Measurements from ENCODE around the gene TNKS1BP1.
"Not testable (repeated sequence)": the region's sequence is repeated elsewhere in the genome, so short reads cannot be mapped to it uniquely, and the experiment has no call there.

TNKS1BP1 gene

DNA sequence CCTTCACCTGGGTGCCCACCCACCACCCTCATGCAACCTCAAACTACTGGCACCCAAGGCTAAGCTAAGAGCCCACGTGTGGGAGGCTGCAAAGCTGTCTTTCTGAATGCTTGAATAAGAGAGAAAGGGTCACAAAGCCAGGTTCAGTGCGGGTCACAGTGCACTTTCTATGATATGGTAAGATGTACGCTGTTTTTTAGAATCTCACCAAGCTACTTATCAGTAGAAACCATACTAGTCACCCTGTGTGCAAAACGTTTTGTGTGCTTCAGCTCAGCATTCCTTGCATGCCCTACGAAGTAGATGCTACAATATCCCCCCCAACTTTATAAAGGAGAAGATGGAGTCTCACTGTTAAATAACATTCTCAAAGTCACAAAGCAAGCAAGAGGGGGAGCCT is 28.3 kb upstream of the TNKS1BP1 start:
- no peak for DNase-seq (ENCODE audit: low read depth)

DNA sequence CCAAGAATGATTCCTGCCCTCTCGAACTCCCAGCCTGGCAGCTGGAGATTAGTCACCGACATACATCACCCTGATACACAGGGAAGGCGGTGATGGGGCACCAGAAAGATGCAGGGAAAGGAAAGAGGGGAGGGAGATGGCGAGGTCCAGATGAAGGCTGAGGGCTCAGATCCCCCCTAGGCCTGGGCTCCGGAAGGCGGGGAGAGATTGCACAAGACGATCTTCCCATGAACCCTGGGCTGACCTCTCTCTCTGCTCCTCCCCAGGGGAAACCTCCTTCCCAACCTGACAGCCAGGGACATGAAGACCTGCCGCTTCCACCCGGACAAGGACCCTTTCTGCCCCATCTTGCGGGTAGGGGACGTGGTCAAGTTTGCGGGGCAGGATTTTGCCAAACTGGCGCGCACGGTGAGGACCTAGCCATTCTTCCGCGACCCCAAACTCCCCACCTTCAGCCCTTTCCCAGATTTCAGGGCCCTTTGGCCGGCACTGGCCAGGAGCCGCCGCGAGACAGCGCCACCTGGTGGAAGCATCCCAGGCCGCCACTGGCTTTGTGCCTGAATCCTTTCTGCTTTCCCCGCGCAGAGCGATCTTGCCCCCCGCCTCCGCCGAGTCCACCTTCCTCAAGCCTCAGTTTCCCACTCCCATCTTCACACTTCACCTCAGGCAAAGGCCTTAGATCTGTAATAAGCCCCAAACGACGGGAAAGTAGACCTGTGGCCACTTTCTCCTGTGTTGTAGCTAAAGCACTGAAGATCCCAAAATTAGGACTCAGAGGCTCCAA is 24.9 kb upstream of the TNKS1BP1 start:
- peak; percentile 48 for DNase-seq (ENCODE audit: low read depth)

DNA sequence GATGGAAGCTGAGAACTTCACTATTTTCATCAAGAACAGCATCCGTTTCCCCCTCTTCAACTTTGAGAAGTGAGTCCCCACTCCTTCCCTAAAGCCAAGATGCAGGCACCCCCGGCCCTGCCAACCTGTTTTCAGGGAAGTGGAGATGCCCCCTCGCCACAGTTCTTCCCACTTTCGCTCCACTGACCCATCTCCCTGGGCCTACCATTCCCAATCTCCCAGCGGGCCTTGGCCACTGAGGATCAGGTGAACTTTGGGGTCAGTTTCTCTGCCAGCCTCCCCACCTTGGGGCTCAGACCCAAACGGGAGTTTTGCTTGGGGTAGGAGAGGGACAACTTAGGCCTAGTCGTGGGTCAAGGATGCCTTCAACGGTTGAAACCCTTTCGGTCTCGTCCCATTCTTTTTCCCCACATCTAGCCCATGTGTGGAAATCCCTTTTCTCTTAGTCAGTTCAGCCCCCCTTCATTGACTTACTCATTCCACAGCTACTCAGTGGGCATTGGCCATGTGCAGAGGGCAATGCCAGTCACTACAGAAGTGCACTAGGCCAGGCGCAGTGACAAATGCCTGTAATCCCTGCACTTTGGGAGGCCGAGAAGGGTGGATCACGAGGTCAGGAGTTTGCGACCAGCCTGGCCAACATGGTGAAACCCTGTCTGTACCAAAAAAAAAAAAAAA is 24.0 kb upstream of the TNKS1BP1 start:
- DNase-seq (ENCODE audit: low read depth): no peak

DNA sequence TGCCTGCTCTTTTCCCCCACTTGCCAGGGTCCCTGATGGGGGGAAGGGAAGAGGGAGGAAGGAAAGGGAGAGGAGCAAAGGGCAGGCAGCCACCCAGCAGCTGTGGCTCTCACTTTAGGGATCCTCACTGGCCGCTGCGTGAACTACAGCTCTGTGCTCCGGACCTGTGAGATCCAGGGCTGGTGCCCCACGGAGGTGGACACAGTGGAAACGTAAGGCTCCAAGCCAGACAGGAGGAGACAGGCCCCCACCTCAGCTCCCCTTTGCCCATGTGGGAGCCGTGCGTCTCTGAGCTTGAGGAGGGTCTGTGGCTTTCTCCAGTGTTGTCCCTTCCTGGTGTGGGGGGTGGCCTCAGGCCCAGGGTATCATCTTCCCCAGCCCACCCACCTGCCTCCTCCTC is 23.3 kb upstream of the TNKS1BP1 start:
- no peak for DNase-seq (ENCODE audit: low read depth)

DNA sequence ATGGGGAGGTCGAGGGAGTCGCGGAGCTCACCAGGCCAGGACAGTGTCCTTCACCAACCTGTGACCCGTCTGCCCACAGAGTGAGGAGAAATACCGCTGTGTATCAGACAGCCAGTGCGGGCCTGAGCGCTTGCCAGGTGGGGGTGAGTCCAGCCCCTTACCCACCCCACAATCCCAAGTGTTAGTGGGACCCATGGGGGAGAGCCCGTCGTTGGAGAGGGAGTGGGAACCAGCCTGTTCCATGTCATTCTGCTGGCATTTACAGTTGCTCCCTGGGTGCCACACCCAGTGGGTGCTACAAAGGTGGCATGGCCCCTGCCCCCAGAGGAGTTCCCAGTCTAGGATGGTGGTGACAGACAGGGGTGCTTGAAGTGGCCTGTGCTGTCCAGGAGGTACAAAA is 22.6 kb upstream of the TNKS1BP1 start:
- DNase-seq (ENCODE audit: low read depth): no peak

DNA sequence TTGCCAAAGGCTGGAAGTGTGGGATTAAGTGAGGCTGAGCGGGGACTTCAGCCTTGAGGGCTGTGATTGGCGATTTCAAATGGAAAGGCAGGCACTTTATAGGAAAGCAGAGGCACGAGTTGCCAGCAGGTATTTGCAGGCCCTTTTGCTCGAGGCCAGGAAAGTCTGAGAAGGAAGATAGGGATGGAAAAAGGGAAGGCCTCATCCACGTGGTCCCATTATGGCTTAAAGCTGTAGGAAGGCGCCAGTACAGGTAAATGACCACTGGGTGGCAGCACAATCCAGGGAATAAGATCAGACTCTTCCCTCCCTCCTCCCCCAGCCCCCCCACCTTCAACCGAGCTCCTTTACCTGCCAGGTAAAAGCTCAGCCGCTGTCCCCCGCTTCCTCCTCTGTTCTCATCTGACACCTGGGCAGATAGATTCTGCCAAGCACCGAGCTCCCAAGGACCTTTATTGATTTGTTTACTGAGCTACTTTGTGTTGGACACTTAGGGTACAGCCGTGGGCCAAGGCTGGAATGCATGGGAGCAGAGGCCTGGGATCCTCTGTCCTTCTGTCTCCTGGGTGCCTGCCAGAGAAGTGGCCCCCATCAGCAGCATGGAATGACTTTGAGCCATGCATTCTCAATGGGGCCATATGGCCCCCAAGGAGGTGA is 20.9 kb upstream of the TNKS1BP1 start:
- peak; percentile 57 for DNase-seq (ENCODE audit: low read depth)

DNA sequence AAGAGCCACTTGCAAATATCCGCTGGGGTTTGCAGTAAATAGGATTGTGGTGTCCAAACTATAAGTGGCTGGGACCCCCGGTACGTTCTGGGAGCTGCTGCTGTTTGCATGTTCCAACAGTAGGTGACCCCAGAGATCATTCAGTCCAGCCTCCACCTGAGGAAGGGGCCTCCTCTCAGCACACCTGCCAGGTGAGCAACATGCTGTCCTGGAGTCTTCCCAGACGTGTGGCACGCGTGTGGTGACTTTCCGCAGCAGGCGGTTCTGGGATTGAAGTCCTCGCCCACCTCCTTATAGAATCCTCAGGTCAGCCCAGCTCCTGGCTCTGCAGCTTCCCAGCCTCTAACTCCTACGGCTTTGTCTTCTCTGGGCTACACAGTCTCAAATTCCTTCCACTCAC is 20.1 kb upstream of the TNKS1BP1 start:
- no peak for DNase-seq (ENCODE audit: low read depth)

DNA sequence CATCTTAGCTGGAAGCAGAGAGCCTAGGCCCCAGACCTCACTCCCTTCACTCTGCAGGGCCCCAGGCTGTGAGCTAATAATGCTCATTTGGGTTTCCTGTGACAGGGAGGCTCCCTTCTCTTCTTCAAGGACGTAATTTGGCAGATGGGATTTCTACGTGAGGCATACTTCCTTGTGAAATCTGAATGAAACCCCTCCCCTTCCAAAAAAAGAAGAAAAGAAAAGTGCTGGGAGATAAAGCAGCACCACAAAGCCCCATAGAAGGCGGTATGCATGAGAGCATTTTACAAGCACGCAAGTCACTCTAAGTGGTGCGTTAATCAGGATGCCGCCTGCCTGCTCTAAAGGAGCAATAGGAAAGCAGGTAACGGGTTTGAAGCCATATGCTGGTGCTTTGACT is 19.1 kb upstream of the TNKS1BP1 start:
- no peak for DNase-seq (ENCODE audit: low read depth)

DNA sequence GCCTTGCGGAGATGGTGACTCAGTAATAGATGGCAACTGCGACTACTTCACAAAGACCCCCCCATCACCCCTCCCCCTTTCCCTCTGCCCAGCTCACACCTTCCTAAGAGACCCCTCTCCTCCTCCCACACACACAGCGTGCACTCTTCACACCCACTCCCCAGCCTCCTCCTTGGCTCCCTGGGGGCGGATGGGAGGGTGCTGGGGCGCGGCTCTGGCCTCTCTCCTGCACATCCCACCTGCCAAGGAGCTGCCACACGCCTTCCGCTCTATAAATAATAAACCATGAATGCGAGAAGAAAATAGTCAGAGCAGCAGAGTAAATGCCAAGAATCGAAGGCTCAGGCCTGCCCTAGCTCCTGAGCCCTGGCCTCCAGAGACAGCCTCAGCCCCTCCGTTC is 17.9 kb upstream of the TNKS1BP1 start:
- no peak for DNase-seq (ENCODE audit: low read depth)

DNA sequence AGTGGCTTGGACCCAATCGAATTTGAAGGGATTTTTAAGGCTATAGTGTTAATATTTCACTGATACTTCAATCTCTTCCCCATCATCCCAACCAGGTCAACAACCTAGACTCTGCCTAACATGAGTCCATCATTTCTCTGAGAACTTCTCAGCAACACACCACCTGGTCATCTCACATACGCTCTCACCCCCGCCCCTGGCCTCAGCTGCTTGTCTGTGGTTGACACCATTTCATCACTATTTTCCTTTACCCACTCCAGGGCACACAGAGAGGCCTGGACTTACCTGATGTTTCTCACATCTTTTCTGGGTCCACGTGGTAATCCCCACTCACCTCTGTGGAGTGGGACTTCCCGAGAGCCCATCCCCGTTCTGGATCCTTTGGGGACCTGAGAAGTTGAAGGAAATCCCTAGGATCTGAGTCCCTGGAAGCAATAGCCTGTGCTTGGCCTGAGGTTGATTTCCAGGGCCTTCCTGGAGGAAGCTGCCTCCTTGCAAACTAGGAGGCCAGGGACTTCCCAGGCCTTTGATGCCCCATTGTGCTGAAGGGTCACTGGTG is 16.6 kb upstream of the TNKS1BP1 start:
- no peak for DNase-seq (ENCODE audit: low read depth)

DNA sequence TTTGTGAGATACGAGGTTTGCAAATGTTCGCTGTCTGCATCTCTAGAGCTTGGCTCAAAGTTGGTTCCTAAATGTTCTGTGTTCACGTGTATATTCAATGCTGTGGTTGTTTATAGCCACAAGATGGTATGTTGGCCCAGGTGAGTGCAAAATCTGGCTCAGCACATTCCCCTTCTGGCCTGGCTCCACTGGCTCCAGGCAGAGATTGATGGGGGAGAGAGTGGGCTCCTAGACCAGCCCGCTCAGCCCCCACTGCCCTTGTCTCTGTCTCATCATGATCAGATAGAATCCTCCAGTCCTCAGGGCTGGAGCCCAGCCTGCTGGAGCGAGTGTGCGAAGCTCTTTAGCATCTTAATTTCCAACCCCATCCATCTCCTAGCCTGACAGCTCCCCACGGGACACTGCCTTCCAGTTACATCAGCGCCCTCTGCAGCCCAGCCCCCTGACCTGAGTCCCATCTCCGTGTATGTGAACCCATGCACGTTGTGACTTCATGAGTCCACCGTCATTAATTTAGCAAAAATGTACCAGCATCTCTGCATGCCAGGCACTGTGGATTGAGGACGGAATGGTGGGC is 15.4 kb upstream of the TNKS1BP1 start:
- DNase-seq (ENCODE audit: low read depth): no peak

DNA sequence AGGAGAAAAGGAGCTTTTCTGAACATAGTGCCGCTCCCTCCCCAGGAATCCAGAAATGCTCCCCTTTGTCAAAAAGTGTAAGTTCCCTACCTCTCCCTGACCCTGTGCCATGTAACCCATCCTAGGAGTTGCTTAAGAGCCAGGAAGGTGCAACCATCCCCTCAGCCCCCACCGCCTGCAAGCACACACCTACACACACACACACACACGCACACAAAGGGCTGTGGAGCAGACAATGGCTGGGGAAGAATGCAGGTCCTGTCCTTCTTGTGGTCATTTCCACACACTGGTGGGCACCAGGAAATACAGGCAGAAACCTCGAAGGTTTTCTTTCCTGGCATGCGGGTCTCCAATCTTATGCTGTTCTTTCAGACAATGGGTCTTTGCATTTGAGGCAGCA is 14.6 kb upstream of the TNKS1BP1 start:
- no peak for DNase-seq (ENCODE audit: low read depth)

DNA sequence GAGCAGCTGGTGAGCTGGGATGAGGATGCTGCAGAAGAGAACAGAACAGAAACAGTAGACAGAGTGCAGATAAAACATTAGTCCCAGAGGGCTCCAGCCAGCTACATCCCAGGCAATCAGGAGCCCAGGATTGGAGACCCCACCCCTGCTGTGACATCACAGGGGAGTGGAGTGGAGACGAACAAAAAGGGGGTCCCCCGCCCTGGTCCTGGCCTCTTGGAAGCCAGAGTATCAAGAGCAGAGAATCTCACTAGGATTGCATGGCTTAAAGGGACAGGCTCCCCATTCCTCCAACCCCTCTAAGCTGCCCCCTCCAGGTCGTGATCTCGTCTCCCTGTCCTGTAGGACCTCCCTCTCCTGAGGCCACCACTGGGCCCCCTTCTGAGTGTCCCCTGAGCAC is 13.4 kb upstream of the TNKS1BP1 start, which contains the start of gene P2RX3:
TSS of gene P2RX3 (plus strand) at position 211 of the 400 bp plus-strand sequence. CDS start 199 bp downstream, outside the sequence.
- DNase-seq (ENCODE audit: low read depth): no peak

DNA sequence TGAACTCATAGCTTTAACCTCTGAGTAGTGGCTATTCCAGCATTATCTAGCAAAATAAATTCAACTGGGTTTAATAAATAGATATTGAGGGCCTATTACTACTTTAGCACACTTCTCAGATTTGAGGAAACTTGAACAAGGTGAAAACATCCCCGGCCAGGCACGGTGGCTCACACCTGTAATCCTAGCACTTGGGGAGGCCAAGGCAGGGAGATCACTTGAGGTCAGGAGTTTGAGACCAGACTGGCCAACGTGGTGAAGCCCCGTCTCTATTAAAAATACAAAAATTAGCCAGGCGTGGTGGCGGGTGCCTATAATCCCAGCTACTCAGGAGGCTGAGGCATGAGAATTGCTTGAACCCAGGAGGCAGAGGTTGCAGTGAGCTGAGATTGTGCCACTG is 12.1 kb upstream of the TNKS1BP1 start:
- not testable (repeated sequence) for DNase-seq (ENCODE audit: low read depth)

DNA sequence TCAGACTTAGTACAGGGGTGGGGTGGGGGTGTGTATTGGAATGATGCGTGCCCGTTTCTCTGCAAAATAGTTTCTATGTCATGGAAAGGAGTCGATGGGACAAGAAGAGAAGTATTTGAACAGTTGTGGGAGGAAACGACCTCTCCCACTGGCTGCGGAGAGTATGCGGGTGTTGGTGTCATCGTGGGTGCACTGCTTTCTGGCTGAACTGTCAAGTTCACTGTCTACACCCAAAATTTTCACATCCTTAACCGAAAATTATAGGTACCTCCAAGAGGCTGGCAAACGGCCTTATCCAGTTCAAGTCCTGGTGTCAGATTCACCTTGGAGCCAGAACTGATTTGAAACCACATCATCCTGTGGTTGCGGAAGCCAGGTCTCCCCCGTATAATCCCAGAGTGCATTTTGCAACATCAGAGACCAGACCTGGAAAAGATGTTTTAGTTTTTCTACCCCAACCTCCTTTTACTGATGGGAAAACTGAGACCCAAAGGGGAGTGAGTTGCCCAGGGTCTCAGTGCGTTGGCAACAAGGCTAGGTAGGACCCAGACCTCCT is 11.4 kb upstream of the TNKS1BP1 start:
- DNase-seq (ENCODE audit: low read depth): no peak

DNA sequence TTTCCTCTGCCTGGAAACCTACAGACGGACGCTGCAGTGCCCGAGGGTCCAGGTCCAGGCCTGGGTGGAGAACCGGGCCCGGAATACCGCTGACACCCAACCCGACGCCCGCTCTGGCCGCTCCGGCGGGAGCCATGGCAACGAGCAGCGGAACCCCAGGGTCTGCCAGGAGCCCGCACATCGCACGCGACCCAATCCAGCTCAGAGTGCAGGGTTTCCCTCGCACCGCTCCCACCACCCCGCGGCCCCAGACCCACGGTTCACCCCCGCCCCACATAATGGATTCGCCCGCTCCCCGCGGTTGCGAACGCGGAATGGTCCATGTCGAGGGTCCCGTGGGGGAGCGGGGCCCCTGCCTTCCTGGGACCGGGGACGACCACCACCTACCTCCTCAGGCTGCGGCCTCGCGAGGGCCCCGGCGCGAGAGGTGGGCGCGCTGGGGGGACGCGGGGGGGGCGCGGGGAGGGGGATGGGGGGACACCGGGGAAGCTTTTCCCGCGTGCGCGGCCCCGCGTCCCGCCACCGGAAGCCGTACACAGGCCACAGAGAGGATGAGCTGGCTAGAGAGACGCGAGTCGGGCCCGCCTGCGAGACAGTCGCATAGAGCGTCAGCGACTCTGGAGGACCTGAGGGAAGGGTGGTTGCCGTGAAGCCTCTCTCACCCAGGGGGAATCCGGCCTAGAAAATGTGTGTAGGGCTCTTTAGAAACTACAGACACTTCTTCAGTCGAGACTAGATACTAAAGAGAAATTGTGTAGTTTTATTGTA is 10.8 kb upstream of the TNKS1BP1 start, which contains the start of gene SSRP1:
TSS of gene SSRP1 (minus strand) at position 550 of the 768 bp plus-strand sequence. CDS start 771 bp downstream, outside the sequence.
- peak; percentile 81 for DNase-seq (ENCODE audit: low read depth)

DNA sequence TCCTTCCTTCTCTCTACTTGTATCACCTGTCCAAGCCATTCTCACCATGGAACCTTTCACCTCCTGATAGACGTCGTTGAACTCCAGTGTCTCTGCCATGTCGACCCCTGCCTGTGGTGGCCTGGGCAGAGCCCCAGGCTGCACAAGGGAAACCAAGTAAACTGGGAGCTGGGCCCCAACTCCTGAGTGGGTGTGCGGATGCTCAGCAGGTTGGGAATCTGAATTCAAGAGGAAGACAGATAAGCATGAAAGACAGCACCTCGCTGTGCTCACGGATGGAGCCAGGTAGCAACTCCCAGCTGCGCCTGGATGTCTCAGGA is 10.2 kb upstream of the TNKS1BP1 start:
- DNase-seq (ENCODE audit: low read depth): no peak

DNA sequence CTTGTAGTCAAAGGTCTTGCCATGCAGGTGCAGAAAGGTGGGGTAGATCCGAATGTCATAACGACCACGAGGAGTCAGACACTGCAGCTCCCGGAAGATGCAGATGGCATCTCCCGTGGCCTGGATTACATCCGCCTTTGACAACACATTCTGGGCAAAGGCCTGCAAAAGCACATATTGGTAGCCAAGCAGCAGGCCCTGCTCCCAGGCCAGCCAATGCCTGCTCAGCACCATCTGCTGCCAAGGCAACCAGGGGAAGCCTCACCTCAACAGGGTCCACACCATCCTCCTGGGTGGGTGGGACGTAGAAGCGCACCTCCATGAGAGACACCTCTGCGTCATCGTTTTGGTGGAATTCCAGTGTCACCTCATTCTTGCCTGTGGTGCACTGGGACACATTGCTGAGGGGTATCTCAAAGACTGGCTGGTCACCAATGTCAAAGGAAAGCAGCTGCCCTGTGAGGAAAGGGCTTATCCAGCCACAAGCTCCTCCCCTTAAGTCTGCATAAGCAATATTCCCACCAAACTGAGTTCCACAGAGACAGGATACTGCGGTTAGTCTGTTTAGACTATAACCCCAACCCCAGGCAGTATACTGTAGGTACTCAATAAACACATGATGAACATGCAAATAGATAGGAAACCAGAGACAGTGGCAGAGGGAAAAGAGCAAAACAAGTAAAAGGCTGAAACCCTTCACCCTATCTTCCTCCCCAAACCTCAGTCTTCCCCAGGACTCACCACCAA is 8.1 kb upstream of the TNKS1BP1 start:
- no peak for DNase-seq (ENCODE audit: low read depth)

DNA sequence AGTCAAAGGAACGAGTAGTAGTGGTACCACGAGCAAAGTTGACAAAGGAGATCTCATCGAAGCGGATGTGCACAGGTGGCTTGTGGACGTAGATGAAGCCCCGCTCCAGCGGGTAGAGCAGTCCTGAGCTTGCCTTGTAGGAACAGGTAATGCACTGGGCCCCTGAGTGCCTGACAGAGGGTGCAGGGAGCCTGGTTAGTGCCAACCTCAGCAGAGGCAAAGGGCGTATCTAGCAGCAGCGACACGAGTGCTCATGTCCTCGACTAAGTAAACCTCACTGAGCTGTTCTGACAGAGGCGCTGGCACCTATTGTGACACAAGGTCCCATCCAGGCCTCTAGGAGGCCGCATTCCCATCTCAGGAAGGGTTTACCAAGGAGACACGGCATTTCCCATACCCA is 7.0 kb upstream of the TNKS1BP1 start:
- no peak for DNase-seq (ENCODE audit: low read depth)

DNA sequence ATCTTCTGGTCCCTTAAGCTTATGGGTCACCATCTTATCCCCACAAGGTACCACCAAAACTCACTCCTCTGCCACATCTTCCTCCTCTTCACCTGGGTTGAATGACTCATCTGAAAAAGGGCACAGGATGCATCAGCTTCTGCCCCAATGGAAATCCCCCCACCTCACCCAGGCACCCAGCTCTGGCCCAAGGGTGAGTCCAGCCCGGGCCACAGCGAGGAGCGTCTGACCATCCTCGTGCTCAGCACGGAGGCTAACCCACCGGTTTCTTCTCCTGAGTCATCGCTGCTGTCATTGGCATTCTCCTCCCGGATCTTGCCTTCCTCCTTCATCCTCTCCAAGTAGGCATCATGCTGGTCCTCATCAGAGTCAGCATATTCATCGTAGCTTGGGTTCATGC is 5.3 kb upstream of the TNKS1BP1 start:
- no peak for DNase-seq (ENCODE audit: low read depth)

DNA sequence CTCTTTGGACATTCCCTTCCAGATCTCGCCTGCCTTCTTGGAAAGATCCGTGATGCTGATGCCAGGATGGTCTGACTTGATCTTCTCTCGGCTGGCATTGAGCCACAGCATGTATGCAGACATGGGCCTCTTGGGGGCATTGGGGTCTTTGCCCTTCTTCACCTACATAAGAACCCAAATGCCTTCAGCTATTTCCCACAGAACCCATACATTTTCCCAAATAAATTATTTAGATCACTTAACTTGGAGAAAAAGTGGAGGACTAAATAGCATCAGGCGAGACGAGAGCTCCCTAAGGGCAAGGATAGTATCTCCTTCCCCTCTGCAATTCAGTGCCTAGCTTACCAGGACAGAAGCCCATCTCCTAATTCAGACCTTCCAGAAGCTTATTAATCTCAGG is 3.0 kb upstream of the TNKS1BP1 start:
- no peak for DNase-seq (ENCODE audit: low read depth)

All from activated T-helper 9 cell treated with anti-CD3 and anti-CD28 coated beads, Interleukin-2, amount 50 U/mL, for 16 hours (primary cell).